Loucy (cell line): ENCODE data around the gene SLC2A1.

Source experiments
- CTCF ChIP-seq: fragments of 200-600 bp; sonication (generic); conservative IDR thresholded peaks from 2 replicates; pipeline ENCODE4 v1.5.1; 2014; ENCODE audit warnings: mild to moderate bottlenecking, antibody characterized with exemption, low read length
- EZH2phosphoT487 ChIP-seq: fragments of 200-600 bp; IDR thresholded peaks from 2 replicates; pipeline ENCODE4 v1.6.1; 2018; ENCODE audit warnings: antibody characterized with exemption, mild to moderate bottlenecking, moderate library complexity, borderline replicate concordance

- TF ChIP-seq CTCF (no peak), EZH2phosphoT487 (no peak)
Observed at GRCh38 chr1:42927274-42927841, 31.3 kb downstream of the SLC2A1 start.
